Activated naive CD8-positive, alpha-beta T cell treated with anti-CD3 and anti-CD28 coated beads, Interleukin-2, amount 10 ng/mL, durations not matched to agents 7 days and 5 days (primary cell): ENCODE results near the gene ZFYVE19. TPM values are rescaled to one million over a fixed set of nuclear protein-coding genes. Genes with fewer than 3 reads are reported as not detected.

ENCODE experiments used
- total RNA-seq, 2 experiments: library from RNA; stranded (reverse); gene quantifications; one replicate each; pipeline ENCODE4 v1.2.3, GENCODE V29; 2021

The ZFYVE19 gene
- total RNA-seq, 2 experiments from 2014 or later, result 30.1 to 31.7 TPM

Other genes with a start within 250 kb of the ZFYVE19 start
- gene CCDC32, start 242.0 kb upstream of the ZFYVE19 start, total RNA-seq, result 10 to 100 TPM; 26.2 to 26.8 TPM
- 10 to 100 TPM; 15.8 to 17.7 TPM for gene RPUSD2, start 237.8 kb upstream of the ZFYVE19 start, total RNA-seq
- gene KNL1, start 212.8 kb upstream of the ZFYVE19 start, total RNA-seq, result 10 to 100 TPM; 43.8 to 46.2 TPM
- gene RAD51, start 111.9 kb upstream of the ZFYVE19 start, total RNA-seq, result 10 to 100 TPM; 52.4 to 54.5 TPM
- 10 to 100 TPM; 32.5 to 36.4 TPM for gene RMDN3, start 51.8 kb upstream of the ZFYVE19 start, total RNA-seq
- 10 to 100 TPM; 58.2 to 61.5 TPM for gene GCHFR, start 43.0 kb upstream of the ZFYVE19 start, total RNA-seq
- gene C15orf62, start 37.1 kb upstream of the ZFYVE19 start, total RNA-seq, result 1 to 10 TPM; 2.4 TPM
- gene DNAJC17, start 384 bp downstream of the ZFYVE19 start, total RNA-seq, result 10 to 100 TPM; 45.6 to 47.2 TPM
- not detected for gene PPP1R14D, start 21.6 kb downstream of the ZFYVE19 start, total RNA-seq
- gene SPINT1, start 37.0 kb downstream of the ZFYVE19 start, total RNA-seq, result 1 to 10 TPM; 6.6 to 7.3 TPM
- gene RHOV, start 67.1 kb downstream of the ZFYVE19 start, total RNA-seq, result not detected
- gene VPS18, start 87.4 kb downstream of the ZFYVE19 start, total RNA-seq, result 10 to 100 TPM; 20.1 to 21.2 TPM
- gene DLL4, start 122.3 kb downstream of the ZFYVE19 start, total RNA-seq, result under 1 TPM in 1 of 2 experiments, not detected in 1; 0.11 TPM
- gene CHAC1, start 146.4 kb downstream of the ZFYVE19 start, total RNA-seq, result 10 to 100 TPM; 13.9 to 14.1 TPM